HUES48 (cell line): ENCODE results near the gene STX1B.

ENCODE experiments used
- H3K27ac ChIP-seq: one replicate; pipeline ENCODE4 v1.7.0; 2013; ENCODE audit warnings: low read depth, low read length, inconsistent platforms
- H3K27me3 ChIP-seq: 2 replicates; pipeline ENCODE4 v1.6.1; 2013; ENCODE audit warnings: mild to moderate bottlenecking, low read length; ENCODE audit not compliant: control insufficient read depth, insufficient read depth
- H3K36me3 ChIP-seq: 2 replicates; pipeline ENCODE4 v1.6.1; 2013; ENCODE audit warnings: low read length; ENCODE audit not compliant: control insufficient read depth, insufficient read depth
- H3K4me1 ChIP-seq: 2 replicates; pipeline ENCODE4 v1.6.1; 2013; ENCODE audit warnings: mild to moderate bottlenecking, low read length; ENCODE audit not compliant: control insufficient read depth, insufficient read depth
- H3K4me3 ChIP-seq: 2 replicates; pipeline ENCODE4 v1.5.1; 2013; ENCODE audit warnings: mild to moderate bottlenecking, low read depth, low read length
- H3K9ac ChIP-seq: 2 replicates; pipeline ENCODE4 v1.6.1; 2013; ENCODE audit warnings: mild to moderate bottlenecking, low read depth, low read length, moderate library complexity
- H3K9me3 ChIP-seq: 2 replicates; pipeline ENCODE4 v1.6.1; 2013; ENCODE audit warnings: low read length; ENCODE audit not compliant: control insufficient read depth, insufficient read depth

STX1B gene

DNA sequence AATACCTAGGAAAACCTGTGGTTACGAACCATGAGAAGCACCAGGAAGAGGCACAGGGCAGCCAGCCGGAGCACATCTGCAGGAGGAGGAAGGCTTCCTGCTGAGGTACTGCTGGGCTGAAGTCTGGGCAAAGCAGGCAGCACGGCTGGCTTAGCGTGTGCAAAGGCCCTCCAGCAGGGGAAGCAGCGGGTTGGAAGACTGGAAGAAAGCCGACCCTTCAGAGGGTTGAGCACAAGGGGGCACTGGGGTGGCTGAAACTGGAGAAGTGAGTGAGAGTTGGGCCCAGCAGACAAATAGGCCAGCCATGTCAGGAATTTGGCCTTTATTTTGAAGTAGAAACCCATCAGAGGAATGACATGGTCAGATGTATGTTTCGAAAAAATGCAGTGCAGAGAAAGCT, 37.6 kb downstream of the STX1B start:
- H3K9ac ChIP-seq = no peak overlapping the region
- no peak overlapping the region for H3K4me3 ChIP-seq
- H3K27me3 ChIP-seq = no peaks in the 10 kb centered on the region
- no peaks in the 10 kb centered on the region for H3K9me3 ChIP-seq
- H3K4me1 ChIP-seq = no peaks in the 10 kb centered on the region
- no peak overlapping the region for H3K27ac ChIP-seq
- peaks cover 82% of the 10 kb centered on the region for H3K36me3 ChIP-seq

DNA sequence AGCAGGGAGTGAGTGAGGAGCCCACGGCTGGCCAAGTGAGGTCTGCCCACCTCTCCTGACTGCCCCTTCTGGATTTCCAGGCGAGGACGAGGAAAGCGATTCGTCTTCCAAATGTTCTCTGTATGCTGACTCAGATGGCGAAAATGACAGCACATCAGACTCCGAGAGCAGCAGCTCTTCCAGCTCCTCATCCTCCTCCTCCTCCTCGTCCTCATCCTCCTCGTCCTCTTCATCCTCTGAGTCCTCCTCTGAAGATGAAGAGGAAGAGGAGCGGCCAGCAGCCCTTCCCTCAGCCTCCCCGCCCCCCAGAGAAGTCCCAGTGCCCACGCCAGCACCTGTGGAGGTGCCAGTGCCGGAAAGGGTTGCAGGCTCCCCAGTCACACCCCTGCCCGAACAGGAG, 39.1 kb downstream of the STX1B start:
- H3K27me3 ChIP-seq = no peaks in the 10 kb centered on the region
- no peaks in the 10 kb centered on the region for H3K9me3 ChIP-seq
- H3K27ac ChIP-seq = no peak overlapping the region
- no peak overlapping the region for H3K4me3 ChIP-seq
- H3K36me3 ChIP-seq = peaks cover 84% of the 10 kb centered on the region
- no peak overlapping the region for H3K9ac ChIP-seq
- no peaks in the 10 kb centered on the region for H3K4me1 ChIP-seq

DNA sequence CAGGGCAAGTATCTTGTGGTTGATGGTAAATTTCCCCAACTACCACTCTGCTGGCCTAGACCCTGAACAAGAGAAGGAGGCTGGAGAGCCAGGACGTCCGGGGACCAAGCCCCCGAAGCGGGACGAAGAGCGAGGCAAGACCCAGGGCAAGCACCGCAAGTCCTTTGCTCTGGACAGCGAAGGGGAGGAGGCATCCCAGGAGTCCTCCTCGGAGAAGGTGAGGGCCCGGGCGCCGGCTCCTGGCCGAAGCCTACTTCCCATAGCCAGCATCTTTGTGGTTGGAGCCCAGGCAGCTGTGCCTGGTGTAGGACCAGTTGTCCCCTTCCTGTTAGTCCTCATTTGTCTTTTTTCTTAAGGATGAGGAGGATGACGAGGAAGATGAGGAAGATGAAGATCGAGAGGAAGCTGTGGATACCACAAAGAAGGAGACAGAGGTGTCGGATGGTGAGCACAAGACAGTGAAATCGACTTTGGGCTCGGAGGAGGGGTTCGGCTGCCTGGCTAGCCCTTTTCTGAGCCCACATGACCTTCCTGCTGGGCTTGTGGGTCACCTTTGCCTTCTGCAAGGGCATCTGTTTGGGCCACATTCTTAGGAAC, 41.1 kb downstream of the STX1B start:
- Histone ChIP-seq H3K27ac (no peak overlapping the region), H3K9ac (no peak overlapping the region), H3K4me3 (no peak overlapping the region), H3K9me3 (no peaks in the 10 kb centered on the region), H3K27me3 (no peaks in the 10 kb centered on the region), H3K36me3 (peaks cover 87% of the 10 kb centered on the region), H3K4me1 (no peaks in the 10 kb centered on the region)

GRCh38 chr16:30967795-30968194, 42.6 kb downstream of the STX1B start:
- Histone ChIP-seq H3K27me3 (no peaks in the 10 kb centered on the region), H3K36me3 (peaks cover 86% of the 10 kb centered on the region), H3K4me1 (no peaks in the 10 kb centered on the region), H3K9ac (no peak overlapping the region), H3K27ac (no peak overlapping the region), H3K4me3 (no peak overlapping the region), H3K9me3 (no peaks in the 10 kb centered on the region)

GRCh38 chr16:30966033-30966619, 44.3 kb downstream of the STX1B start:
- no peaks in the 10 kb centered on the region for H3K4me1 ChIP-seq
- H3K27ac ChIP-seq = no peak overlapping the region
- H3K27me3 ChIP-seq = no peaks in the 10 kb centered on the region
- H3K36me3 ChIP-seq = peaks cover 86% of the 10 kb centered on the region
- H3K4me3 ChIP-seq = no peak overlapping the region
- no peak overlapping the region for H3K9ac ChIP-seq
- no peaks in the 10 kb centered on the region for H3K9me3 ChIP-seq

- Histone ChIP-seq H3K9ac (no peak overlapping the region), H3K27me3 (no peaks in the 10 kb centered on the region), H3K36me3 (peaks cover 86% of the 10 kb centered on the region), H3K27ac (no peak overlapping the region), H3K9me3 (no peaks in the 10 kb centered on the region), H3K4me3 (no peak overlapping the region), H3K4me1 (no peaks in the 10 kb centered on the region)
Observed at GRCh38 chr16:30965436-30965835, 45.0 kb downstream of the STX1B start.

DNA sequence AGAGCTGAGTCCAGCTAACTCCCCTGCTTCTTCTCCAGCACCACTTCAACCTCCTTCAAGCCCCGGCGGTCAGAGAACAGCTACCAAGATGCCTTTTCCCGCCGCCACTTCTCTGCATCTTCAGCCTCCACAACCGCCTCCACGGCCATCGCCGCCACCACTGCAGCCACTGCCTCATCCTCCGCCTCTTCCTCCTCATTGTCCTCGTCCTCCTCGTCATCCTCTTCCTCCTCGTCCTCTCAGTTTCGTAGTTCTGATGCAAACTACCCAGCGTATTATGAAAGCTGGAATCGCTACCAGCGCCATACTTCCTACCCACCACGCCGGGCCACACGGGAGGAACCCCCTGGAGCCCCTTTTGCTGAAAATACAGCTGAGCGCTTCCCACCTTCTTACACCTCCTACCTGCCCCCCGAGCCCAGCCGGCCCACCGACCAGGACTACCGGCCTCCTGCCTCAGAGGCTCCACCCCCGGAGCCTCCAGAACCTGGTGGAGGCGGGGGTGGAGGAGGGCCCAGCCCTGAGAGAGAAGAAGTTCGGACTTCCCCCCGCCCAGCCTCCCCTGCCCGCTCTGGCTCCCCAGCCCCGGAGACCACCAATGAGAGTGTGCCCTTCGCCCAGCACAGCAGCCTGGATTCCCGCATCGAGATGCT, 45.7 kb downstream of the STX1B start:
- no peaks in the 10 kb centered on the region for H3K27me3 ChIP-seq
- no peak overlapping the region for H3K4me3 ChIP-seq
- no peaks in the 10 kb centered on the region for H3K9me3 ChIP-seq
- no peak overlapping the region for H3K9ac ChIP-seq
- peaks cover 90% of the 10 kb centered on the region for H3K36me3 ChIP-seq
- H3K27ac ChIP-seq = no peak overlapping the region
- H3K4me1 ChIP-seq = no peaks in the 10 kb centered on the region

- H3K27me3 ChIP-seq = no peaks in the 10 kb centered on the region
- no peaks in the 10 kb centered on the region for H3K4me1 ChIP-seq
- H3K27ac ChIP-seq = no peak overlapping the region
- no peak overlapping the region for H3K4me3 ChIP-seq
- no peak overlapping the region for H3K9ac ChIP-seq
- H3K36me3 ChIP-seq = peaks cover 90% of the 10 kb centered on the region
- no peaks in the 10 kb centered on the region for H3K9me3 ChIP-seq
Observed at GRCh38 chr16:30963925-30964511, 46.4 kb downstream of the STX1B start.

GRCh38 chr16:30961384-30961783, 49.1 kb downstream of the STX1B start:
- Histone ChIP-seq H3K9ac (no peak overlapping the region), H3K4me1 (no peaks in the 10 kb centered on the region), H3K27ac (no peak overlapping the region), H3K36me3 (peaks cover 74% of the 10 kb centered on the region), H3K9me3 (no peaks in the 10 kb centered on the region), H3K27me3 (no peaks in the 10 kb centered on the region), H3K4me3 (no peak overlapping the region)

- no peaks in the 10 kb centered on the region for H3K9me3 ChIP-seq
- H3K27me3 ChIP-seq = no peaks in the 10 kb centered on the region
- peak overlapping the region; percentile 99 for H3K27ac ChIP-seq
- peak overlapping the region; percentile 92 for H3K4me3 ChIP-seq
- H3K36me3 ChIP-seq = peaks cover 46% of the 10 kb centered on the region
- peak overlapping the region; percentile 100; the same call in 1 of the 2 replicates for H3K9ac ChIP-seq
- no peaks in the 10 kb centered on the region for H3K4me1 ChIP-seq
Observed at GRCh38 chr16:30958175-30959079, 52.0 kb downstream of the STX1B start.
